Measurements from ENCODE around the gene RALGAPA2.

Gene RALGAPA2

DNA sequence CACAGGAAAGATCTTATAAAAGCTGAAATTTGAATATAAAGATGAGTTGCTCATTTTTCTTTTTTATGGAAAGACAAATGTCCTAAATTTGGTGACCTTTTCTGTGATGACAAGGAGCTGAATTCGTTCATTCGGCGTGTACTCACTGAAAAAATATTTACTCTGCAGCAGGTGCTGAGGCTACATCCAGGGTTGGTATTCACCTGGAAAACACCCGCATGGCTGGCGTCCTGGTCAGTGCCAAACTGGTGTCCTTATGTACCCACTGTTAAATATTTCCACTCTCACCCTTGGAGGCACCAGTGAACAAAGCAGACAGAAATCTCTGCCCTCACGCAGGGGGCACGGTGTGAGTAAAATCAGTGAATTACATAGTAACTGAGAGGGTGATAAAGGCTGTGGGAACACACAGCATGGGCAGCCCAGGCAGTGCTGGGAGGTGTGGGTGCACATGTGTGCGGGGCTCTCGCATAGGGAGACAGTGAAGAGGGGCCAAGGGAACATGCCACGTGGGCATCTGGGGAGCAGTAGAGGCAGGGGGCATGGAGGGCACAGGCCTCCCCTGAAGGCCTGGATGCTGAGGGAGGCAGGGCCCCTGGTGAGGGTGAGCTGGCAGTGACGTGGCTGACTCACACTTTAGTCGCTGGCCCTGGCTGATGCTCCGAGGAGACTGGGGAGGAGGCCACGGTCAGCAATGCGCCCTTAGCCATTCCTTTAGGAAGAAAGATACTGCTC, 254.9 kb downstream of the RALGAPA2 start:
- no peak for DNase-seq (ENCODE audit: low read depth)
- TF ChIP-seq, protein P1, sequence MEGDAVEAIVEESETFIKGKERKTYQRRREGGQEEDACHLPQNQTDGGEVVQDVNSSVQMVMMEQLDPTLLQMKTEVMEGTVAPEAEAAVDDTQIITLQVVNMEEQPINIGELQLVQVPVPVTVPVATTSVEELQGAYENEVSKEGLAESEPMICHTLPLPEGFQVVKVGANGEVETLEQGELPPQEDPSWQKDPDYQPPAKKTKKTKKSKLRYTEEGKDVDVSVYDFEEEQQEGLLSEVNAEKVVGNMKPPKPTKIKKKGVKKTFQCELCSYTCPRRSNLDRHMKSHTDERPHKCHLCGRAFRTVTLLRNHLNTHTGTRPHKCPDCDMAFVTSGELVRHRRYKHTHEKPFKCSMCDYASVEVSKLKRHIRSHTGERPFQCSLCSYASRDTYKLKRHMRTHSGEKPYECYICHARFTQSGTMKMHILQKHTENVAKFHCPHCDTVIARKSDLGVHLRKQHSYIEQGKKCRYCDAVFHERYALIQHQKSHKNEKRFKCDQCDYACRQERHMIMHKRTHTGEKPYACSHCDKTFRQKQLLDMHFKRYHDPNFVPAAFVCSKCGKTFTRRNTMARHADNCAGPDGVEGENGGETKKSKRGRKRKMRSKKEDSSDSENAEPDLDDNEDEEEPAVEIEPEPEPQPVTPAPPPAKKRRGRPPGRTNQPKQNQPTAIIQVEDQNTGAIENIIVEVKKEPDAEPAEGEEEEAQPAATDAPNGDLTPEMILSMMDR (IDR thresholded peaks at IDR 0.05; ENCODE audit: low read depth, low read length): no peak
- TF ChIP-seq, protein P2, sequence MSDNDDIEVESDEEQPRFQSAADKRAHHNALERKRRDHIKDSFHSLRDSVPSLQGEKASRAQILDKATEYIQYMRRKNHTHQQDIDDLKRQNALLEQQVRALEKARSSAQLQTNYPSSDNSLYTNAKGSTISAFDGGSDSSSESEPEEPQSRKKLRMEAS (IDR thresholded peaks at IDR 0.05; ENCODE audit: low read depth, low read length): no peak
- TF ChIP-seq MYC (IDR thresholded peaks at IDR 0.05; ENCODE audit: low read depth, low read length) (no peak), POLR2A (IDR thresholded peaks at IDR 0.05; ENCODE audit: extremely low read depth, insufficient read length) (no peak)
- no peak overlapping the region for H3K4me3 ChIP-seq (ENCODE audit: low read depth, low read length)

DNA sequence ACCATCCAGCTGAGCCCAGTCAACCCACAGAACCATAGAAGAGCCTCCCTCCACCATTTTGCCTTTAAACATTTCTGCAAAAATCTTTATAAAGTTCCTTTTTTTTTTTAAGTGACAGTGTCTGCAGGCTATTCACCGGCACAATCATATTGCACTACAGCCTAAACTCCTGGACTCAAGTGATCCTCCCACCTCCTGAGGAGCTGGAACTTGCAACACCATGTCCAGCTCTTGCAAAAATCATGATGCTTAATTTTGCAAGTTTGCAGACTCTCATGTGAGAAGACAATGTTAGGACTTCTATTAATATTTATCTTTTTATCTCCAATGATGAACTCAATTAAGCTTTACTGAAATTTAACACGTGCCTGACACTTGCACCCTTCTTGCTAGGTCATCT, 255.7 kb downstream of the RALGAPA2 start:
- no peak for TF ChIP-seq POLR2A (IDR thresholded peaks at IDR 0.05; ENCODE audit: extremely low read depth, insufficient read length)
- TF ChIP-seq, protein P2 (IDR thresholded peaks at IDR 0.05; ENCODE audit: low read depth, low read length): no peak
- TF ChIP-seq MYC (IDR thresholded peaks at IDR 0.05; ENCODE audit: low read depth, low read length): no peak
- TF ChIP-seq, protein P1 (IDR thresholded peaks at IDR 0.05; ENCODE audit: low read depth, low read length): no peak
- DNase-seq (ENCODE audit: low read depth): peak; percentile 84
- no peak overlapping the region for H3K4me3 ChIP-seq (ENCODE audit: low read depth, low read length)

DNA sequence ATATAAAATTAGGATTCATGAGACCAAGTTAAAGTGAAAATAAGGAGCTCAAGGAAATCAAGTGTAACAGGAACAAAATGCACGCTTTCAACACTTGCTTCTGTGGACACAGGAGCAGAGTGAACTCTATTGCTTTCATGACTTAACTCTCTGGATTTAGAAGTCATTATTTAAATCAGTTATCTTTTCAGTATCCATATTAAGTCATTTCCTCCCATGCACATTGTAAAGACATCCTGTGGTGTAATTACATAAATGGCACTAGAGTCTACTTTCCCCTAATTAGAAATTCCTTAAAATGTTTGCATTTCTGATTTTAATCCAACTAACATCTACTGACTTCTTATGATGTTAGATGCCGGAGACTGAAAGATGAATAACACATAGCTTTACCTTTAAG, 256.5 kb downstream of the RALGAPA2 start:
- no peak for DNase-seq (ENCODE audit: low read depth)
- no peak overlapping the region for H3K4me3 ChIP-seq (ENCODE audit: low read depth, low read length)
- TF ChIP-seq POLR2A (IDR thresholded peaks at IDR 0.05; ENCODE audit: extremely low read depth, insufficient read length) (no peak), MYC (IDR thresholded peaks at IDR 0.05; ENCODE audit: low read depth, low read length) (no peak)

DNA sequence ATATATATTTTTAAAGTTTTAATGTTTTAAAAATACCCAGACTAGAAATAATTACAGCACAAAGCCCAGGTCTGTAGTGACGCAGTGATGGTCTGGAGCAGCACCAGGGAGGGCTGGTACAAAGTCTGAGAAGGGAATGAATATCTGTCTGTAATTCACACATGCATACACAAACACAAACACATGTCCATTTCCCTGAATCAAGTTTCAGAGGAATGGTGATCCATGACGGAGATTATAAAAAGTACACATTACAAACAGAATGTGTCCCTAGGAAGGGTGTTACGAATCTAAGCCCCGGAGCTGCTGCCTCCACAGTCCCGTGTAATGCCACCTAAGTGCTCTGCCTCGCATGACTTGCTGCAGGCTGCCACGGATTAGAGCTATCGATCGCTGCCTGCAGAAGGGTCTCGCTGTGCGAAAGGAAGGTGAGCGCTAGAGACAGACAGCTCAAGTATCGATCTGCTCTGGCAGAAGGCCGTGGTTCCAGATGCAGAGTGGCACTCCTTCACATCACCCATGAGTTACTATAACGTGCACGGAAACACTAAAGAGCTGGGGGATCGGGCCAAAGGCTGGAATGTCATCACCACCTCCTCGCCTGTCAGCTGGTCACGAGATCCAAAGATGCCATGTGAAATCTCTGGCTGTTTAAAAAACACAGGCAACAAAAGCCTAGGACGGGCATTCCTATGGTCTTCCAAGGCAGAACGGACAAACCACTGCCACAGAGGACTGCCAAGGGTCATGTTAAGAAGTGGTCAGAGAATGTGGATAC, 257.4 kb downstream of the RALGAPA2 start:
- DNase-seq (ENCODE audit: low read depth): no peak
- no peak overlapping the region for H3K4me3 ChIP-seq (ENCODE audit: low read depth, low read length)
- TF ChIP-seq, protein P1 (IDR thresholded peaks at IDR 0.05; ENCODE audit: low read depth, low read length): no peak
- TF ChIP-seq MYC (IDR thresholded peaks at IDR 0.05; ENCODE audit: low read depth, low read length): no peak
- TF ChIP-seq POLR2A (IDR thresholded peaks at IDR 0.05; ENCODE audit: extremely low read depth, insufficient read length): no peak
- TF ChIP-seq, protein P2 (IDR thresholded peaks at IDR 0.05; ENCODE audit: low read depth, low read length): no peak

DNA sequence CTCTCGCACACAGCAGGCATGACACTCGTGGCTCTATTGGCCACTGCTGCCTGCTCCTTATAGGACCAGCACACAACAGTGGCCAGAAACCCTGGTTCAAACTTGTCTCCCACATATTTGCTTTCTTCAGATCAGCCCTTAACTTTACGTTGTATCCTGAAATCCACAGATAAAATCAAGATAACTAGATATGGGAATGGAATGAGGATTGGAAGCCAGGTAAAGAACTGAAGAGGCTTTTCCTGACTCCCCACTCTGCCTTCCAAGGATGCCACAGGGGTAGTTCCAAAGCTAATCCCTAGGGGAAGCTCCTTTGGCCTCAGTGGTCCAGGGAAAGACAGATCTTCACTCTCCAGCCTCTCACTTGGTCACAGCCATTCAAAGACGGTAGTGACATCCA, 258.1 kb downstream of the RALGAPA2 start:
- DNase-seq (ENCODE audit: low read depth): no peak
- H3K4me3 ChIP-seq (ENCODE audit: low read depth, low read length): no peak overlapping the region
- TF ChIP-seq, protein P1 (IDR thresholded peaks at IDR 0.05; ENCODE audit: low read depth, low read length): no peak

DNA sequence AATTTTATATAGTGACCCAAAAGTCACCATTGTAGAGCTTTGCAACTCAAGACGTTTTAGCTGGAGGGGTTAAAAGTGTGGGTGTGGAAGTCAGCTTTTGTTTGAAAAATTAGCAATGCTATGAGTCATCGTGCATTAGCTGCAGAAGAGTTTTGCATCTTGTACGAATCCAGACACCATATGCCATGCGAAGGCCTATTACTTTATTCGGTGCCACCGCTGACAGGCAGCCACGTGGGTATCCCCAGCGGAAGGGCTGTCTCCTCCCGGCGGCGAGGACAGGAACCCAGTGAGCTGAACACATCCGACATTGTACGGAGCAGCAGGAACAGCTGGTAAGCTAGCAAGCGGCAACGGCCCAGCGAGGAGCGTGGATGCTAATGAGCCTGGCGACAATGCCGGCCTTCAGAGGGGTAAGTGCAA, 260.2 kb downstream of the RALGAPA2 start:
- no peak overlapping the region for H3K4me3 ChIP-seq (ENCODE audit: low read depth, low read length)
- TF ChIP-seq MYC (IDR thresholded peaks at IDR 0.05; ENCODE audit: low read depth, low read length): no peak
- TF ChIP-seq POLR2A (IDR thresholded peaks at IDR 0.05; ENCODE audit: extremely low read depth, insufficient read length): no peak
- TF ChIP-seq, protein P2 (IDR thresholded peaks at IDR 0.05; ENCODE audit: low read depth, low read length): no peak
- TF ChIP-seq, protein P1 (IDR thresholded peaks at IDR 0.05; ENCODE audit: low read depth, low read length): no peak
- DNase-seq (ENCODE audit: low read depth): peak; percentile 43
